T-helper 1 cell treated with Interleukin-12 subunit alpha and Interleukin-12 subunit beta and Interleukin-4 antibody, amounts not matched to agents 30 ng/mL and 1 ng/mL, for 36 hours (primary cell): Measurements from ENCODE around the gene SGF29. TPM values are rescaled to one million over a fixed set of nuclear protein-coding genes. Genes with fewer than 3 reads are reported as not detected.
"Not testable (repeated sequence)": the region's sequence is repeated elsewhere in the genome, so short reads cannot be mapped to it uniquely, and the experiment has no call there.

ENCODE experiments used
- intact Hi-C: fragments of 100-400 bp; cut with micrococcal nuclease; formaldehyde crosslinking; loops from one replicate; pipeline ENCODE4 v1.15.1; 2024
- total RNA-seq: library from RNA; stranded (reverse); gene quantifications from 2 replicates; pipeline ENCODE4 v1.2.3, GENCODE V29; 2022

The SGF29 gene
- total RNA-seq, 1 donor from 2014 or later = 36.5 TPM

DNA sequence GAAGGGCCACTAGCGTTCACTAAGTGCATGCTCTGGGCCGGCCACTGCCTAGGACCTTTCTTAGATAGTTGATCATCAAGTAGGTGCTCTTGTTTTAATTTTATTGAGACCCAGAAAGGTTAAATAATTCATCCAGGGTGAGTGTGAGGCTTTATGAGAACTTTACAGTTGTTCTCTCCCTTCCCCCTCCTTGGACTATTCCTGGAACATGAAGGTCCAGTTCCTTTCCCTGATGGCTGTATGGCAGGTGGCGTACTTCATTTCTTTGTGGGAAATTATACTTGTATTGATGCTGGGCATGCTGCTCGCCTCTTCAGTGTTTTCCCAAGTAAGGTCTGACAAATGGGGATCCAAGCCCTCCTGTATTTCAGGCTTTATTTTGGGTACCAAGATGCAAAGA is 8.5 kb downstream of the SGF29 start:
- intact Hi-C loops = no loop called here

DNA sequence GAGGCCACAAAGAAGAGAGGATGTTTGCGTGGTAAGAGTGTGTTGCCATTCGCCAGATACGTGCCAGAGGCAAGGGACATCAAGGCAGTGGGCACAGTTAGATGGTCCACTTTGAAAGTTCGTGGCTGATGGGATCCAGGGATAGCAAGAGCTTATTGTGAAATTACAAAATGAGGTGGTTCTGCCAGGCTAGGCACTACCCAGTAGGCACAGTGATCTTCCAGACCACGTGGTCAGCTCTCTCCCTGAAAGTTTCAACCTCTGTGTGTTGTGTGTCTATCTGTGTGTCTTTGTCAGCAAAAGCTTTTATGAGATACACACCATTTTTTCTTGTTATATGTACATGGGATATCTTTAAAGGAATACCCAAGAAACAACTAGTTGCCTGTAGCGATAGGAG is 9.5 kb downstream of the SGF29 start:
- intact Hi-C loops = no loop called here

DNA sequence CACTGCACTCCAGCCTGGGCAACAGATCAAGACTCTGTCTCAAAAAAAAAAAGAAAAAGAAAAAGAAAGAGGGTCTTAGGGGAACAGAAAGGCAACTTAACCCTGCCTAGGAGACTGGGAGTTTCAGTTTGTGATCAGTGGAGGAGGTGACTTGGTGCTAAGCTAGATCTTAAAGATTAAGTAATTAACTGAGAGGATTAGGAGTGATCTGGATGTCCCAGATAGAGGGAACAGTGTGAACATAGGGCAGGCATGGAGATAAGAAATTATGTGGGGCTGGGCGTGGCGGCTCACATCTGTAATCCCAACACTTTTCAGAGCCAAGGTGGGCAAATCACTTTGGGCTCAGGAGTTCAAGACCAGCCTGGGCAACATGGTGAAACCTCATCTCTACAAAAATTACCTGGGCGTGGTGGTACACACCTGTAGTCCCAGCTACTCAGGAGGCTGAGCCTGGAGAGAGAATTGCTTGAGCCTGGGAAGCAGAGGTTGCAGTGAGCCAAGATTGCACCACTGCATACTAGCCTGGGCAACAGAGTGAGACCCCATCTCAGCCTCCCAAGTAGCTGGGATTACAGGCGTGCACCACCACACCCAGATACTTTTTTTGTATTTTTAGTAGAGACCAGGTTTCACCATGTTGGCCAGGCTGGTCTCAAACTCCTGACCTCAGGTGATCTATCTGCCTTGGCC is 12.7 kb downstream of the SGF29 start:
- intact Hi-C loops = not testable (repeated sequence)

DNA sequence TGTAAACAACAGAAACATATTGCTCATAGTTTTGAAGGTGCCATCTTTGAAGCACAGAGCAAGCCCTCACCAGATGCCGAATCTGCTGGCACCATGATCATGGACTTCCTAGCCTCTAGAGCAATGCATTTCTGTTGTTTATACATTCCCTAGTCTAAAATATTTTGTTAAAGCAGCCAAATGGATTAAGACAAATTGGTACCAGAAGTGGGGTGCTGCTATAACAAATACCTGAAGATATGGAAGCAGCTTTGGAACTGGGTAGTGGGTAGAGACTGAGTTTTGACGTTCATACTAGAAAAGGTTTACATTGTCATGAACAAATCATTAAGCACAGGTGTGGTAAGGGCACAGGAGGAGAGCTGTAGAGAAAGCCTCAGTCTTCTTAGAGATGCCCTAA is 13.6 kb downstream of the SGF29 start:
- intact Hi-C loops = no loop called here

DNA sequence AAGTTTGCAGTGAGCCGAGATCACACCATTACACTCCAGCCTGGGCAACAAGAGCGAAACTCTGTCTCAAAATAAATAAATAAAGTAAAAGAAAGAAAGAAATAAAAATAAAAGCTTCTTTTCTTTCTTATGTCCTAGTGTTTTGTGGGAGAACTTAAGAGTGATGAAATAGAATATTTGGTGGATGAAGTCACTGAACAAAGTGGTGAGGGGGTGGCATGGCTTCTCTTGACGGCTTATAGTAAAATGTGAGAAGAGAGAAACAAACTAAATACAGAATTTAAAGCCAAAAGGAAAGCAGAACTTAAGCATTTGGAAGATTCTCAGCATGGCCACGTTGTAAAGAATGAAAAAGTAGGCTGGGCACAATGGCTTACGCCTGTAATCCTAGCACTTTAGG is 15.3 kb downstream of the SGF29 start:
- intact Hi-C loops = no loop called here

DNA sequence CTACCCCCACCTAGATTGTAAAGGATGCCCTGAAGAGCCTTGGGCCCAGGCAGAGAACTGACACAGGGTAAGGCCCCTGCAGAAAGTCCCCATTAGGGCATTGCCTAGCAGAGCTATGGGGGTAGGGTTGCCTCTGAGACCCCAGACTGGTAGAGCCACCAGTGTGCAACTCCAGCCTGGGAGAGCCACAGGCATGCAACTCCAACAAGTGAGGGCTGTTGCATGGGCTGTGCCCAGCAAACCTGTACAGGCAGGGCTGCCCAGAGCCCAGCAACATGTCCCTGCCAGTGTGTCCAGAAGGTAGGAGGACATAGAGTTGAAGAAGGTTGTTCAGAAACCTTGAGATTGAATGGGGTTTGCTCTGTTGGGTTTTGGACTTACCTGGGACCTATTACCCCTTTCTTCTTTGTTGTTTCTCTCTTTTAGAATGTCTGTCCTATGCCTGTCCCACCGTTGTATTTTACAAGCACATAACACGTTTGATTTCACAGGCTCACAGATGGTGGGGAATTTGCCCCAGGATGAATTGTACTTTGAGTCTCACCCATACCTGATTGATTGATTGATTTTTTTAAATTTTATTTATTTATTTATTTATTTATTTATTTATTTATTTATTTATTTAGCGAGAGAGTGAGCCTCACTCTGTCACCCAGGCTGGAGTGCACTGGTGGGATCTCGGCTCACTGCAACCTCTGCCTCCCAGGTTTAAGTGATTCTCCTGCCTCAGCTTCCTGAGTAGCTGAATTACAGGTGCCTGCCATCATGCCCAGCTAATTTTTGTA is 16.4 kb downstream of the SGF29 start:
- intact Hi-C loops = no loop called here

DNA sequence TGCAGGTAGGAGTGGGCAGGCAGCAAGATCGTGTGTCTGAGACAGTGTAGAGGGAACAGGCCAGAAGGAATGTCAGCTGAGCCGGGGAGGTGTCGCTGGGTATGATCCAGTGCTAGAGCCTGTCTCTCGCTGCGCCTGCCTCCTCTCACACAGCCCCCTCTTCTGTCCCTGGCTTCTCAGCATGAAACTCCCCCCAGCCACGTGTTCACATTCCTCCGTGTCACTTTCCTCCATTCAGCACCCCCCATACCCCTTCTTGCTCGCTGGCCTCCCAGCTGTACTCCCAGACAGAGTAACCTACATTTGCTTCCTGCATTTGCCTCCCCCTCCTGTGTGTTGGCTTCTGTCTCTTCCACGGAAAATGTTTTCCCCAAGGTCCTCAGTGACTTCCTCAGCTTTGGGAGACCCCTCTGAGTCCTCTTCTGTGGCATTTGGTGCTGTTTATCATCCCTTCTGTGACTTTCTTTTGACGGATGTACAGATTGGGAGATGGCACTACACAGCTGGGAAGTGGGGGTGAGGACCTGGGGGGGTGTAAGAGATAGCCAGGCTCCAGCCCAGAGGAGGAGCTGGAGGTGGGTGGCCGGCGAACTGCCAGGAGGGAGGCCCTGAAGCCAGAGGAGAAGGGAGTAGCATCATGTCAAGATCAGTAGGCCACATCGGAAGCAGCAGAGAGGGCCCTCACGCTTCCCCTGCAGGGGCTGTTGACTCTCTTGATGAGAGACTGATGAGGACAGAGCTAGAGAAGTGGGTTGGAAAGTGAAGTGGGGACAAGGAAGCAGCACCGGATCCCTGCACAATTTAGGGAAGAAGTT is 19.2 kb downstream of the SGF29 start:
- intact Hi-C loops = no loop called here

DNA sequence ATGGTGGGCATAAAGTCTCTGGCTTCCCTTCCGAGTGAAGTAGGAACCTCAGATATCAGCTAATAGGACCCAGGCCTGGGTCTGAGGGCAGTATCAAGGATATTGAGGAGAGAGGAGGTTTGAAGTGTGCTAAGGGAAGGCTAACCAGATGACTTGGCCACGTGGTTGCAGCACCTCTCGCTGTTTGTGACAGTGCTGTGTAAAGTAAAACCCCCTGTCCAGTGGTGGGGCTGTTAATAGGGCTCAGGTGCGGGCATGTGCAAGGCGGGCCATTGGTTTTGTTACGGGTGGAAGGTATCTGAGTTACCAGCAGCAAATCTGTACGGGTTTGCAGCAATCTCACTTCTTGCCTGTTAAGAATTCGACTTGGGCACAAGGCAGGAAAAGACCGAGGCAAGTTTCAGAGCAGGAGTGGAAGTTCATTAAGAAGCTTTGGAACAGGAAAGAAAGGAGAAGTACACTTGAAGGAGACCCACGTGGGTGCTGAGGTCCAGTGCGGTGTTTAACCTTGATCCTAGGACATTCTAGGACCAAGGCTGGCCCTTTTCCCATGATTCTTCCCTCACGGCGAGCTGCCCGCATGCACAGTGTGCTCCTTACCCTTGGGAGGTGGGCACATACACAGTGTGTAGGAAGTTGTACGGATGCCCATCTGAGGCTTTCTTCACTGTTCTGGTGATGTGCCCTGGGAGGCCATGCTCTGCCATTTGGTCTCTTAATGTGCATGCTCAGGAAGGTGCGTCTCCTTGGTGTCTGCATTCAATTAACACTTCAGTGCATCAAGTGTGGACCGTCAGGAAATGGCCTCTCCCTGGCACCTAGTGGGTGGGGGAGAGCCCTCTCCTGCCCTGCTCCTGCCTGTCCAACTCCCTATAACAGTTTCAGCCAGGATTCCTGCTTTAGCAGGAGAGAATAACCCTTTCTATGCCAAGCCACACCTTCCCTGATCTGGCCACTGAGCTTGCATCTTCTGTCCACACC is 20.3 kb downstream of the SGF29 start:
- intact Hi-C loops = no loop called here

DNA sequence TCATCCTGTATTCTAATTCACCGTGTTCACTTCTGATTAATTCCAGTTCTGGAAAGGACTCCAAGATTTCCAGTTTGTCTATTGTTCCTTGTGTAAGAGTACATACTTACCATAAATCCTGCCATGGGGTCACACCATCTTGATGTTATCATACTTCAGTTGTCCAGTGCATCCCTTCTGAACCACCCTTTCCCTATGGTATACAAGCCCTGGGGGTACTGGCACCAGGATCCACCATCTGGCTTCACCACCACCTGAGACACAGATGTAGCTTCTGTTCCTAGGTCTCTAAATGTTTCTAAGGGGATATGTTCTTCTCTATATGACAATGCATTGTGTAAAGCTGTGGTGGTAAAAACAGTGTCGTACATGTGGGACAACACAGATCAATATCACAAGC is 21.2 kb downstream of the SGF29 start:
- intact Hi-C loops = no loop called here

DNA sequence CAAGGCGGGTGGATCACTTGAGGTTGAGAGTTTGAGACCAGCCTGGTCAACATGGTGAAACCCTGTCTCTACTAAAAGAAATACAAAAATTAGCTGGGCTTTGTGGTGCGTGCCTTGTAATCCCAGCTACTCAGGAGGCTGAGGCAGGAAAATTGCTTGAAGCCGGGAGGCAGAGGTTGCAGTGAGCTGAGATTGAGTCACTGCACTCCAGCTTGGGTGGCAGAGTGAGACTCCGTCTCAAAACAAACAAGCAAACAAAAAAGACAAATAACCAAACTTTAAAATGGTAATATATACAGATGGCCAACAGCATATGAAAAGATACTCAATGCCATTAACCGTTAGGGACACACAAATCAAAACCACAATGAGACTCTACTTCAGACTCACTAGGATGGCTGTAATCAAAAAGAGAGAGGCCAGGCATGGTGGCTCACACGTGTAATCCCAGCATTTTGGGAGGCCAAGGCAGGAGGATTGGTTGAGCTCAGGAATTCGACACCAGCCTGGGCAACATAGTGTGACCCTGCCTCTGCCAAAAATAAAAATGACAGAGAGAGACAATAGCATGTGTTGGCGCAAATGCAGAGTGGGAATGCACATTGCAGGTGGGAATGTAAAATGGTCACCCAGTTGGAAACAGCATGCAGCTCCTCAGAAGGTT is 21.9 kb downstream of the SGF29 start:
- intact Hi-C loops = no loop called here

DNA sequence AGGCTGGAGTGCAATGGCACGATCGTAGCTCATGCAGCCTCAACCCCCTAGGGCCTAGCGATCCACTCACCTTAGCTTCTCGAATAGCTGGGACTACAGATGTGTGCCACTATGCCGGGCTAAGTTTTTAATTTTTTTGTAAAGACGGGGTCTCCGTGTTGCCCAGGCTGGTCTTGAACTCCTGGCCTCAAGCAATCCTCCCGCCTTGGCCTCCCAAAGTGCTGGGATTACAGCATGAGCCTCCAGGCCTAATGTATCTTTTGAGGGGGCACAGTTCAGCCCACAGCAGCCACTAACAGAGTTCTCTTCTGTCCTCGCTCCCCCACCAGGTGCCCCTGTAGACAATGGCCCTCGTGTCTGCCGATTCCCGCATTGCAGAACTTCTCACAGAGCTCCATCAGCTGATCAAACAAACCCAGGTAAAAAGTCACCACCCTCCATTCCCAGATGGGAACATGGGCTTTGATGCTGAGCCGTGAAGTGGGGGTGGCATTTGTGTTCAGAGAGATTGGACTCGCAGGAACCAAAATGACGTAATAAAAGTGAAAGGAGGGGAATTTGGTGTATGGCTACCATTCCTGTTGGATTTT is 27.1 kb downstream of the SGF29 start:
- intact Hi-C loops = no loop called here

DNA sequence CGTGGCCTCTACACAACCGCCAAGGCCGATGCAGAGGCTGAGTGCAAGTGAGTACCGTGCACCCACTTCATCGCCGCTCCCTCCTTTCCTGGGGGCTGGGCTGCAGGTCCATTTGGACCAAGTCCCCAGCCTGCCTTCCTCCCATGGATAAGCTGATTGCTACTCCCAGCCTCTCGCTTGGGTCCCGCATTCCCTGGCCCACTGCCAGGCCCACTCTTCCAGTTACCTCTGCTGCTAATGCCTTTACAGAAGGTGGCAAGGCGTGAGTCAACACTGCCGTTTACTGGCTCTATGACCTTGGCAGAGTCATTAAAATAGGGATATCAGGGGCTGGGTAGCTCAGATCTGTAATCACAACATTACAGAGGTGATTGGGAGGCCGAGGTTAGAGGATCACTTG is 32.0 kb downstream of the SGF29 start:
- intact Hi-C loops = no loop called here

DNA sequence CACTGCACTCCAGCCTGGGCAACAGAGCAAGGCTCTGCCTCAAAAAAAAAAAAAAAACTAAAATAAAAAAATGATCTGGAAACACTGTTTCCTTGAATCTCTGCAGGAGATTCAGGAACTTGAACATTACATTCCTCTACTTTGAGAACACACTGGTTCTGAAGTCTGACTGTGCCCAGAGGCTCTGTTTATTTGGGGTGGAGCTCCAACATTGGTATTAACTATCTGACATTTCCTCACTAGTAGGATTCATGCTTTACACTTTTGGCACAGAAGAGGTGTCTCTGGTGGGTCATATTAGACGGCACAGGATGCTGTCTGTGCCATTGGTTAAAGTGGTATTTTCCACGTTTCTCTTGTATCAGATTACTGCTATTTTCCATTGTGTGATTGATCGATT is 32.7 kb downstream of the SGF29 start:
- intact Hi-C loops = no loop called here

DNA sequence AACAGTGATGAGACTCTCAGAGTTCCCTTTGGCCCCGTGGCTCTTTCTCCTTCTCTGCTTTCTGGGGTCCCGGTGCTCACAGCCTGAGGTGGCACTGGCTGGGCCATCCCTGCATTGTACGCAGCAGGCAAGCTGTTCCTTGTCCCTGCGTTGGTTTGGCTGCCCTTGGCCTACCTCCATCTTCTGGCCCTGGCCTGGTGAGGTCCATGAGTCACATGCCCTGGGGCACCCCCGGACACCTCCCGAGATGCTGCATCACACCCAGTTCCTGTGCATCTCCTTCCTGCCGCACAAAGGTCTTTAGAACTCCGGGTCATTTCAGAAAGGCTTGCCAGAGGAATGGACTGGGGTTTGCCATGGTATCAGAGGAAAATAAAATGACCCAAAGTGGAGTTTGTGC is 33.7 kb downstream of the SGF29 start:
- intact Hi-C loops = no loop called here

DNA sequence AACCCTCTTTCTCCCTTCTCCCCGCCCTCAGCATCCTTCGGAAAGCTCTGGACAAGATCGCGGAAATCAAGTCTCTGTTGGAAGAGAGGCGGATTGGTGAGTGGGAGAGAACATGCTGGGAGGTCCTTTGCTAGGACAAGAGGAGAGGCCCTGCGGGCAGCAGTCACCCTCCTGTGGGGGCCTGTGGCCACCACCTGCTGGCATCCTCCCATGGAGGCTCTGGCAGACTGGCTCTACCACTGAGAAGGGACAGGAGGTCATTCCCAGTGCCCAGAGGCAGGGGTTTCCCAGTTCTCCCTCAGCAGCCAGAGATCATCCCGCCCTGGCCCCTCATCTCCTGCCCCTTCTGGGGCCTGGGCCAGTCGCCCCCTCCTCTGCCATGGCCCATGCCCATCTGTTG is 35.3 kb downstream of the SGF29 start:
- intact Hi-C loops = no loop called here

DNA sequence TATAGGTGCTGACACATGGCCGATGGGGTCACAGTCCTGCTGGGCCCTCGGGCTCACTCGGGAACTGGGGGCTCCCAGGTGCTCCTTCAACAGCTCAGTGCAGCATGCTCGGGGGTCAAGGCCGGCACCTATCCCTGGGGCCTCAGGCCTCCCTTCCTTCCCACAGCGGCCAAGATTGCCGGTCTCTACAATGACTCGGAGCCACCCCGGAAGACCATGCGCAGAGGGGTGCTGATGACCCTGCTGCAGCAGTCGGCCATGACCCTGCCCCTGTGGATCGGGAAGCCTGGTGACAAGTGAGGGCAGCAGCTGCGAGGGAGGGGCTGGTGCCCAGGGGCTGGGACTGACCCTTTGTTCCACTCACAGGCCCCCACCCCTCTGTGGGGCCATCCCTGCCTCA is 36.2 kb downstream of the SGF29 start:
- intact Hi-C loops = no loop called here

DNA sequence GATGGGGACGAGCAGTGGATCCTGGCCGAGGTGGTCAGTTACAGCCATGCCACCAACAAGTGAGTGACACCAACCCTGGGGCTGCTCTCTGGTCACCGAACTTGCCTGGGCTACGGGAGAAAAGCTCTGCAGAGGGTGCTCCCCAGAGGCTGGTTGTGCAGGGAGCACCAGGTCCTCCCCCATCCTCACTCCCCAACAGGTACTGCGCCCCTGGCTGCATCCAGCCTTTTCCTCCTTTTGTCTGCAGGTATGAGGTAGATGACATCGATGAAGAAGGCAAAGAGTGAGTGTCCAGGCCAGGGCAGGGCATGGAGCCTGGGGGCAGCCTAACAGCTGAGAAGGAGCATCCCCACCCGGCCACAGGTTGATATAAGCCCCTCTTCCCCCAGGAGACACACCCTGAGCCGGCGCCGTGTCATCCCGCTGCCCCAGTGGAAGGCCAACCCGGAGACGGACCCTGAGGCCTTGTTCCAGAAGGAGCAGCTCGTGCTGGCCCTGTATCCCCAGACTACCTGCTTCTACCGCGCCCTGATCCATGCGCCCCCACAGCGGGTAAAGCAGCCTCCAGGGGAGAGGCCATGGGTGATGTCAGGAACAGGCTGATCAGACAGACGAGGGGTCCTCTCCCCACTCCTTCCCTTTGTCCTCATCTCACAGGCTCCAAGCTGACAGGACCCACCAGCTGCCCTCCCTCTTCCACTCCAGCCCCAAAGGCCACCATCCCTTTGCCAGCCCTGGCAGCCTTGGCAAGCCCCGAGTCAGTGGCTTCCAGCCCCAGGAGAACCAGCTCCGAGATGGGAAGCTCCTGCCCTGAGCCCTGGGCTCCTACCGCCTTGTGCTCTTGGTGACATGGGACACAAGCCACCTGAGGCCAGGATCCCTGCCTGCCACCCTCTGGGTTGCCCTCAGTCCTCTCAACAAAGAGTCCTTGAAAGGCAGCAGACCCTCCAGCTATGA is 36.9 kb downstream of the SGF29 start:
- intact Hi-C loops = no loop called here

DNA sequence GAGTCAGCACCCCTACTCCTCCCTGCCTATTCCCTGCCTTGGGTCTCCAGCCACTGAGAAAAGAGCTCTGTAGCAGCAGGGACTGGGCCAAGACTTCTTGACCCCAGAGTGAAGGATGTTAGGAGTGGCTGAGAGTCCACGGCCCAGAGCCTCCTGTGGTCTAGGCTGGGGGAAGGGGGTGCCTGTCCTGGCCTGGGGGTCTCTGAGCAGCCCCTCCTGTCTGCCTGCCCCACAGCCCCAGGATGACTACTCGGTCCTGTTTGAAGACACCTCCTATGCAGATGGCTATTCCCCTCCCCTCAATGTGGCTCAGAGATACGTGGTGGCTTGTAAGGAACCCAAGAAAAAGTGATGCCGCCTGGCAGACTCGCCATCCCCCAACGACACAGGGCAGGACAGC is 37.6 kb downstream of the SGF29 start:
- intact Hi-C loops = no loop called here

DNA sequence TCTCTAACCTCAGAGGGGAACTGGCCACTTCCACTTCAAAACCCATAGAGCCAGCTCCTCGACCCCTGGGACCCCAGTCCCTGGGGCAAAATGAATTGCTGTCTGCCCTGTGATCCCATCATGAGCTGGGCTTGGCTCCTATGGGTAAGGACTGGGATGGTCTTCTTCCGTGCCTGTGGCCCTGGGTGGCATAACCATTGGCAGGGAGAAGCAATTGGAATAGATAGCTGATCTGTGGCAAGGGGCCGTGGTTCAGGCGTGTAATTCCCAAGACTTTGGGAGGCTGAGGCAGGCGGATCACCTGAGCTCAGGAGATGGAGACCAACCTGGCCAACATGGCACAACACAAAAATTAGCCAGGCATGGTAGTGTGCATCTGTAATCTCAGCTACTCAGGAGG is 38.8 kb downstream of the SGF29 start:
- intact Hi-C loops = no loop called here
